Stimulated activated CD4-positive, alpha-beta T cell treated with anti-CD3 and anti-CD28 coated beads, TNF-alpha, amount 100 ng/mL, for 4 hours (primary cell): ENCODE results near the gene PFKL.
A peak's percentile ranks its signal among the peaks of the same experiment; 100 is the strongest.
"Not testable (repeated sequence)": the region's sequence is repeated elsewhere in the genome, so short reads cannot be mapped to it uniquely, and the experiment has no call there.

Source experiments
- DNase-seq, 3 experiments: peaks; one replicate each; pipeline ENCODE4 v3.0.0-alpha.2; 2020; ENCODE audit warnings: low read depth in 3 of 3

The PFKL gene

GRCh38 chr21:44327603-44327974, 27.7 kb downstream of the PFKL start:
- DNase-seq: no peak

- no peak for DNase-seq
Observed at GRCh38 chr21:44328242-44328895, 28.5 kb downstream of the PFKL start.

- no peak for DNase-seq
Observed at GRCh38 chr21:44329086-44329889, 29.4 kb downstream of the PFKL start.

- DNase-seq: no peak
Observed at GRCh38 chr21:44329971-44330681, 30.3 kb downstream of the PFKL start.

- DNase-seq: no peak
Observed at GRCh38 chr21:44330698-44331097, 30.8 kb downstream of the PFKL start.

- no peak for DNase-seq
Observed at GRCh38 chr21:44331209-44331608, 31.4 kb downstream of the PFKL start.

GRCh38 chr21:44331650-44332307, 31.9 kb downstream of the PFKL start:
- DNase-seq: no peak

- no peak for DNase-seq
Observed at GRCh38 chr21:44332383-44332782, 32.5 kb downstream of the PFKL start.

- no peak for DNase-seq
Observed at GRCh38 chr21:44332965-44333364, 33.1 kb downstream of the PFKL start.

- DNase-seq: no peak
Observed at GRCh38 chr21:44333509-44334328, 33.9 kb downstream of the PFKL start.

GRCh38 chr21:44334329-44335030, 34.6 kb downstream of the PFKL start:
- DNase-seq: no peak

- no peak for DNase-seq
Observed at GRCh38 chr21:44335266-44336059, 35.6 kb downstream of the PFKL start.

GRCh38 chr21:44337449-44337848, 37.6 kb downstream of the PFKL start:
- no peak for DNase-seq

GRCh38 chr21:44337941-44338895, 38.4 kb downstream of the PFKL start:
- DNase-seq: no peak

GRCh38 chr21:44338971-44339910, 39.4 kb downstream of the PFKL start, which contains the start of gene CFAP410:
CFAP410 (minus strand) TSS chr21:44339390; CDS start chr21:44339194, 196 bp downstream.
- peak; percentile 88 to 93 (median 90) for DNase-seq

- not testable (repeated sequence) for DNase-seq
Observed at GRCh38 chr21:44341726-44342458, 42.0 kb downstream of the PFKL start.

- DNase-seq: not testable (repeated sequence)
Observed at GRCh38 chr21:44342981-44343380, 43.1 kb downstream of the PFKL start.
